HT1080 (cell line): ENCODE results near the gene PKD1L1. TPM values are rescaled to one million over a fixed set of nuclear protein-coding genes. Genes with fewer than 3 reads are reported as not detected.
"Not testable (repeated sequence)": the region's sequence is repeated elsewhere in the genome, so short reads cannot be mapped to it uniquely, and the experiment has no call there.

ENCODE experiments used
- DNase-seq: peaks from one replicate; pipeline ENCODE4 v3.0.0-alpha.2; 2015; ENCODE audit warnings: low read depth
- total RNA-seq: library from RNA; depleted of rRNA; stranded (reverse); fragments of >200 nt; shearing (Covaris generic); gene quantifications from 2 replicates; pipeline ENCODE4 v1.2.3, GENCODE V29; 2014

The PKD1L1 gene
- total RNA-seq, 1 experiment from 2014 or later, result 0.55 TPM

GRCh38 chr7:47956220-47956619, 8.0 kb upstream of the PKD1L1 start:
- DNase-seq, result no peak

GRCh38 chr7:47954231-47954911, 6.1 kb upstream of the PKD1L1 start:
- peak; percentile 62 for DNase-seq

- no peak for DNase-seq
These were observed 5.6 kb upstream of the PKD1L1 start for GRCh38 chr7:47953822-47954221.

GRCh38 chr7:47952224-47952623, 4.0 kb upstream of the PKD1L1 start:
- DNase-seq, result no peak

GRCh38 chr7:47951374-47951773, 3.1 kb upstream of the PKD1L1 start:
- no peak for DNase-seq

GRCh38 chr7:47950714-47951113, 2.4 kb upstream of the PKD1L1 start:
- no peak for DNase-seq

GRCh38 chr7:47949703-47950102, 1.4 kb upstream of the PKD1L1 start:
- DNase-seq, result no peak

GRCh38 chr7:47947355-47947749, 914 bp downstream of the PKD1L1 start:
- DNase-seq, result no peak

- DNase-seq, result no peak
These were observed 1.5 kb downstream of the PKD1L1 start for GRCh38 chr7:47946581-47947354.

GRCh38 chr7:47945261-47946015, 2.8 kb downstream of the PKD1L1 start:
- peak; percentile 53 for DNase-seq

GRCh38 chr7:47944536-47945260, 3.6 kb downstream of the PKD1L1 start:
- no peak for DNase-seq

- no peak for DNase-seq
These were observed 4.4 kb downstream of the PKD1L1 start for GRCh38 chr7:47943676-47944474.

GRCh38 chr7:47942651-47943050, 5.6 kb downstream of the PKD1L1 start:
- not testable (repeated sequence) for DNase-seq

GRCh38 chr7:47942132-47942531, 6.1 kb downstream of the PKD1L1 start:
- DNase-seq, result no peak

GRCh38 chr7:47941136-47941844, 7.0 kb downstream of the PKD1L1 start:
- DNase-seq, result peak; percentile 79

- DNase-seq, result no peak
These were observed 7.9 kb downstream of the PKD1L1 start for GRCh38 chr7:47940088-47941013.

- no peak for DNase-seq
These were observed 8.7 kb downstream of the PKD1L1 start for GRCh38 chr7:47939425-47940036.

GRCh38 chr7:47938574-47939165, 9.6 kb downstream of the PKD1L1 start:
- DNase-seq, result no peak
